ENCODE measurements around the gene SLC6A5.
"Not testable (repeated sequence)": the region's sequence is repeated elsewhere in the genome, so short reads cannot be mapped to it uniquely, and the experiment has no call there.

The SLC6A5 gene

GRCh38 chr11:20599221-20600019 is at the start of gene SLC6A5:
TSS of gene SLC6A5 (plus strand) at chr11:20599608. CDS start at chr11:20599673, 65 bp downstream.
- peak; percentile 26 for DNase-seq

- no peak for DNase-seq
Observed at GRCh38 chr11:20551096-20551495, 48.3 kb upstream of the SLC6A5 start.

DNA sequence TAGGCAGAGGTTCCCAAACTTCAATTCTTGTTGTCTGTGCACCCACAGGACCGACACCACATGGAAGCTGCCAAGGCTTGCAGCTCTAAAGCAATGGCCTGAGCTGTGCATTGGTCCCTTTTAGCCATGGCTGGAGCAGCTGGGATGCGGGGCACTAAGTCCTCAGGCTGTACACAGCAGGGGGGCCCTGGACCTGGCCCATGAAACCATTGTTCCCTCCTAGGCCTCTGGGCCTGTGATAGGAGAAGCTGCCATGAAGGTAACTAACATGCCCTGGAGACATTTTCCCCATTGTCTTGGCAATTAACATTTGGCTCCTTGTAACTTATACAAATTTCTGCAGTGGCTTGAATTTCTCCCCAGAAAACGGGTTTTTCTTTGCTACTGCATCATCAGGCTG is 43.6 kb upstream of the SLC6A5 start:
- DNase-seq: no peak

DNA sequence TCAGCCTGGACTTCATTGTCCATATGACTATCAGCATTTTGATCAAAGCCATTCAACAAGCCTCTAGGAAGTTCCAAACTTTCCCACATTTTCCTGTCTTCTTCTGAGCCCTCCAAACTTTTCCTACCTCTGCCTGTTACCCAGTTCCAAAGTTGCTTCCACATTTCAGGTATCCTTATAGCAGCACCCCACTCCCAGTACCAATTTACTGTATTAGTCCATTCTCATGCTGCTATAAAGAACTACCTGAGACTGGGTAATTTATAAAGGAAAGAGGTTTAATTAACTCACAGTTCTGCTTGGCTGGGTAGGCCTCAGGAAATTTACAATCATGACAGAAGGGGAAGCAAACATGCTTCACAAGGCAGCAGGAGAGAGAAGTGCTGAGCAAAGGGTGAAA is 43.0 kb upstream of the SLC6A5 start:
- not testable (repeated sequence) for DNase-seq

DNA sequence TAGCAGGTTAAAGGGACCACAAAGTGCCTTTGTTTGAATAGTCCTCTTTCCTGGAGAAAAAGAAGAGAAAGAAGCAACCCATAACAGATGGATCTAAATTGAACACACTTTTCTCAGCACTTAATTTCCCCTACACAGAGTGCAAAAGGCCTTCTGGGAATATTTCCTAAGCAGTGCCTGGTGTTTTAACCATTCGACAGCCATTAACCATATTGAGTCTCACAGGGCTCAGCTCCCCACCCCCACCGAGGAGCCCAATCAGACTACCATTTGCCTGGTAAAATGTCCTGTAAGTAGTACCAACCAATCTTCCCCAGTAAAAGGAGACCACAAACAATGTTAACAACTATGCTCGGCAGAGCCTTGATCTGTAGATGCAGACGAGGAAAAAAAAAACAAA is 40.7 kb upstream of the SLC6A5 start:
- DNase-seq: no peak

DNA sequence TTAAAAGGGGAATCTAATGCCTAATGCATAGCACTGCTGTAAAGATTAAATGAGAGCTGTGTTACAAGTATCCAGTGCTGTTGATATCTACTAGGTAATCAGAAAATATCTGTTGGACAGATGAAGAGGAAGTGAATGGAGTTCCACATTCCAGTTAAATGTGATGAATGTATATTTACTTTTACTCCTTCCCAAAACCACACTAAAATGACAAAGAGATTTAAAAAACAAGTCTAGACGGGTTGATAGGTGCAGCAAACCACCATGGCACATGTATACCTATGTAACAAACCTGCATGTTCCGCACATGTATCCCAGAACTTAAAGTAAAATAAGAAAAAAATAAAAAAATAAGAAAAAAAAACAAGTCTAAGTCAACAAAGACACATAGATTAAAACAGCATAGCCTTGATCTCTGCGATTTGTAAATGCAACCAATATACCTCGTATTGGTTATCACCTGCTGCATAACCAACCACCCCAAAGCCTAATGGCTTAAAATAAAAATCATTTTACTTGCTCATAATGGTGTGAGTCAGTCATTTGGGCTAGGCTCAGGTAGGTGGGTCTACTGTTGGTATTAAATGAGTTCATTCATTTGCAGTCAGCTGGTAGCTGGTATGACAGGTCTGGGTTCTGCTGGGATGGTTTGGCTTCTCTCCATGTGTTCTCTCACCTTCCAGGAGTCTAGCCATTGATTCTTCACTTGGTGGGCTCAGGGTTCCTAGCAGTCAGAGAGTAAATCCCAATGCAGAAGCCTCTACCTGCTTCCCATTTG is 39.7 kb upstream of the SLC6A5 start:
- no peak for DNase-seq

DNA sequence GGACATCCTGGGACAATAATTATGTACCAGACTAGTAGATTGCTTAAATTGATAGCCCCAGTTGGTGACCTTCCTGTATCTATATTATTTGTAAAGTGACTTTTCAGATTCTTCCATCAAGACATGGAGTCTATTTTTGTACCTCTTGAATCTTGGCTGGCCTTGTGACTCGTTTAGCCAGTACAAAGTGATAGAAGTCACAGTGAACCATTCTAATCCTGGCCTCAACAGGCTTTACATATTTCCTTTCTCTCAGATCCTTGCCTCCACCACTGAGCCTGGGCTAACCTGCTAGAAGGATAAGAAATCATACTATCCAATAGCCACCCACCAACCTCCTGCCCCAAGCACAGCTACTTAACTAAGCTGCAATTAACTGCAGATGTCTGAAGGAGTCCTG is 37.5 kb upstream of the SLC6A5 start:
- DNase-seq: no peak

DNA sequence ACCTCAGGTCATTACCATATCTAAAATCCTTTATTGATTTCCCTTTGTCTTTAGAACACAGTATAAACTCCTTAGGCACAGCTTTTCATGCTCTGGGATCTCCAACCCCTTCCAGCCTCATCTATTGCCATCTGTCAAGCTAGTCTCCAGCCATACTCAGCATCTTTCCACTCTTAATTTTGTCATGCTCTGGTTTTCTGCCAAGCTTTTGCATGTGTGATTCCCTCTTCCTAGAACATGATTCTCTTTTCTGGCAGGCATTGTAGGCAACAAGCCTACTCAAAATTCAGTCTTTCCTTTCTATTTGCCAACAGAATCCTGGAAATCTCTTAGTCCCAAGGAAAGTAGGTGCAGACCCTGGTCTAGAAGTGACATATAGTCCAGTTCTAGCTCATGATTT is 35.5 kb upstream of the SLC6A5 start:
- no peak for DNase-seq

DNA sequence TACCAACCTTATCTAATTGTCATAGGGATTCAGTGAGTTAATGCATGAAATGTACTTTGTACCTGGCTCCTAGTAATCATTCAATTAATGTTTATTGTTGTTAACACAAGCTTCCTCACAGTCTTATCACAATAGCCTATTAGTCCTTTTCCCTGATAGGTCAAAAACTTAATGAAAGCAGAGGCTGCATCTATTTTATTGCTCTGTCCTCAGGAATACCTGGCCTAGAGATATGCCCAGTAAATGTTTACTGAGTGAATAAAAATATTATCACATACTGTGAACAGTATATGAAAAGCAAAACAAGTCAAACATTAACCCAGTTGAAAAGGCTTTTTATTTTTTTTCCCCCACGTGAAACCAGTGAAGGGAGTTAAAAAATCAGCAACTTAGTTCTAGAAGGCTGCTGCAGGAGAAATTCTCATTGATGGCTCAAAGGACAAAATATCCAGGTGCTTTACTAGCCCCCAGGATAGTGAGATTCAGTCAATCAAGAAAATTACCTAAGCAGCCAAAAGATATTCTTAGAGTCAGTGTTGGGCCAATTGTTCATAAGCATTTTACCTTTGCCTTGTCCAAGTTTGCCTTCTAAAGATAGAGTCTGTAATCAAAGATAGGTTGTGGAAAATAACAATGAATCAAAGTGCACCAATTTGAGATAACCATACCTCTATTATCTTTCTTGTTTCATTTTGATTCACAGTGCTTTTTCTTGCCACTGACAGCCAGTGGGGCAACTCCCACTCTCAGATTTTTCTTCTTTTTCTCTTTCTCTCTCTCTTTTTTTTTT is 34.4 kb upstream of the SLC6A5 start:
- no peak for DNase-seq

DNA sequence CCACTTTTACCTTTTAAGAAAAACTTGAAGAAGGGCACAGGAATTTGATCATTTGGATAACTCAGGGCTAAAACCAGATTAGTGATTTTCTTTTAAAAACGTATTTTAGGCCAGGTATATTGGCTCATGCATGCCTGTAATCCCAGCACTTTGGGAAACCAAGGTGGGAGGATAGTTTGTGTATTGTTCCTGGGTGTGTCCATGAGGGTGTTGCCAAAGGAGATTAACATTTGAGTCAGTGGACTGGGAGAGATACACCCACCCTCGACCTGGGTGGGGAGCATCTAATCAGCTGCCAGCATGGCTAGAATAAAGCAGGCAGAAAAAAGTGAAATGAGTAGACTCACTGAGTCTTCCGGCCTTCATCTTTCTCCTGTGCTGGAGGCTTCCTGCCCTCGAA is 33.3 kb upstream of the SLC6A5 start:
- DNase-seq: not testable (repeated sequence)

DNA sequence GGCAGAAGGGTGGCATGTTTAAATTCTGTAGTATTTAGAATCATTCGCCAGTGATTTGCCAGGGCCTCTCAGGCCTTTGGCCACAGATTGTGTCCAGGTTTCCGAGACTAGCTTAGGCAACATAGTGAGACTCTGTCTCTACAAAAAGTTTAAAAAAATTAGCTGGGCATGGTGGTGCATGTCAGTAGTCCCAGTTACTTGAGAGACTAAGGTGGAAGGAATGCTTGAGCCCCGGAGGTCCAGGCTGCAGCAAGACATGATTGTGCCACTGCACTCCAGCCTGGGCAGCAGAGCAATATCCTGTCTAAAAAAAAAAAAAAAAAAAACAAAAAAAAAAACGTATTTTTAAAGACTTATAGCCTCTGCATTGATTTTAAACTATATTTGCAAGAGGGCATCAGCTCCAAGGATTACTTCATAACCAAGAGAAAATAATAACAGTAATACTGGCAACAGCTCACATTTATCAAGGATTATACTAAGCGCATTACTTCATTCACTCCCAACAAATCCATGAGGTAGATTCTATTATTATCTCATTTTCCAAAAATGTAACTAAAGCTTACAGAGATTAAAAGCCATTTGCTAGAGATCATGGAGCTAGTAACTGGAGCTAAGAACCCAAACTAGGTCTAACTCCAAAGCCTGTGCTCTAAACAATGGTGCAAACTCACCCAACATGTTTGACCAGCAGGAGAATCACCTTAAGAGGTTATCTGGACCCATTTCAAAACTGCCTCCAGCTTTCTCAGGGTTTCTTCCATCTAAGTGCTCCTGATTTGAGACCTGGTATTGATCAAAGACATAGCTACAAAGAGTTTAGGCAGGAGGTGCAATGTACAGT is 32.6 kb upstream of the SLC6A5 start:
- no peak for DNase-seq

DNA sequence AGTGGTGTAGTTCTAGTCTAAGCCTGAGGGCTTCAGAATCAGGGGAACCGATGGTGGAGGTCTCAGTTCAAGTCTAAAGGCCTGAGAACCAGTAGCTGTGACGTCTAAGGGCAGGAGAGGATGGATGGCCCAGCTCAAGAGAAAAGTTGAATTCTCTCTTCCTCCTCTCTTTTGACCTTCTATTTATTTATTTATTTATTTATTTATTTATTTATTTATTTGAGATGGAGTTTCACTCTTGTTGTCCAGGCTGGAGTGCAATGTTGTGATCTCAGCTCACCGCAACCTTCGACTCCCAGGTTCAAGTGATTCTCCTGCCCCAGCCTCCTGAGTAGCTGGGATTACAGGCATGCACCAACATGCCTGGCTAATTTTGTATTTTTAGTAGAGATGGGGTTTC is 19.7 kb upstream of the SLC6A5 start:
- not testable (repeated sequence) for DNase-seq

DNA sequence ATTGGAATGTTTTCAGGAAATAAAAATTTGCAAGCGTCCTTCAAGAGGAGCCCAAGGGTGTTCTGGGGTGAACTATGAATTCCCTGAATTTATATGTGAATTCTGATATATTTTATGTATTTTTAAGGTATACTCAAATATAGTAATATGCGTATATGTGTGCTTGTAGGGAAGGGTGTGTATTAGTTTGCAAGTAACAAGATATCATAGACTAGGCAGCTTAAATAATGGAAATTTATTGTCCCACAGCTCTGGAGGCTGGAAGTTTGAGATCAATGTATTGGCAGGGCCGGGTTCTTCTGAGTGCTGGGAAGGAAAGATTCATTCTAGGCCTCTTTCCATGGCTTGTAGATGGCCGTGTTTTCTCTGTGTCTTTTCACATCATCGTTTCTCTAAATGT is 16.2 kb upstream of the SLC6A5 start:
- no peak for DNase-seq

DNA sequence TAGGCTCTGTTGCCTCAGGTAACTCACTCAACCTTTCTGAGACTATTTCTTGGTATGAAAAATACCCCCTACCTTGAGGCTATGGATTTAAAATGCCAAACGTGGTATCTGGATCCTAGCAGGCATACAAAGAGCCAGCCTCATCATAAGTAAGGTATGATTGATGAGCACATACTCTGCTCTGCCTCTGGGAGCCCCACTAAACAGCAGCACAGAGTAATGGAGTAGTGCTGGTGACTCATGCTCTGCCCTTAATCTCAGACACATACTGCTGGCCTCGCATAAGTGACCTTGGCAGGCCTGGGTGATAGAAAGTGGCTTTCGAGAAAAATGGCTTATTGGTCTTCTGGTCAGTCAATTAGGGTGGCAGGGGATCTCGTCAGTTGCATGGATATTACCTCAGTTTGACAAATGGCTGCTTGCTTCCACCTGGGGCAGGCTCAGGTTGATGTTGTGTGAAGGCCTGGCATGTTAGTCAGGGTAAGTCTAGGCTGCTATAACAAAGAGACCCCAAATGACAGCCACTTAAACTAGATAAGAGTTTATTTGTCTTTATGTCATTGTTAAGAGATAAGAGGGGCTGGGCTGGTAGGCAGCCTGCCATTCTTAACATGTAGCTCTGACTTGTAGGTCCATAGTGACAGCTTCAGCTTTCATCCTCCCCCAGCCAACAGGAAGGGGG is 15.2 kb upstream of the SLC6A5 start:
- DNase-seq: peak; percentile 8

DNA sequence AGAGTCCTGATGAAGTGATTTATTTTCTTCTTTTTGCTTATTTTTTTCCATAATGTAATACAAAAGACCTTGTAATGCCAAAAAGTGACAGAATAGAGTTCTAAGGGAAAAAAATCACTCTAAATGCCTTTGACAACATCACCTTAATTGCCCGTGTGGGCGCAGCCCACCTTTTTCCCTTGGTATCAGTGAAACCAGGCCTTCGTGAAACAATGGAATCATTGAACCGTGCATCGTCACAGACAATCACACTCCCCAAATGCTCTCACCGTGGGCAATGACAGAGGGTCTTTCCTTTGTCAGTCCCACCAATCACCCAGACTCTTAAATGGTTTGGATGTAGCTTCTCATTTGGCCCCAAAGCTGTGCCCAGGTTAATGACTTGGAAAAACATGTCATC is 9.6 kb upstream of the SLC6A5 start:
- DNase-seq: no peak

- no peak for DNase-seq
Observed at GRCh38 chr11:20590381-20590780, 9.0 kb upstream of the SLC6A5 start.

DNA sequence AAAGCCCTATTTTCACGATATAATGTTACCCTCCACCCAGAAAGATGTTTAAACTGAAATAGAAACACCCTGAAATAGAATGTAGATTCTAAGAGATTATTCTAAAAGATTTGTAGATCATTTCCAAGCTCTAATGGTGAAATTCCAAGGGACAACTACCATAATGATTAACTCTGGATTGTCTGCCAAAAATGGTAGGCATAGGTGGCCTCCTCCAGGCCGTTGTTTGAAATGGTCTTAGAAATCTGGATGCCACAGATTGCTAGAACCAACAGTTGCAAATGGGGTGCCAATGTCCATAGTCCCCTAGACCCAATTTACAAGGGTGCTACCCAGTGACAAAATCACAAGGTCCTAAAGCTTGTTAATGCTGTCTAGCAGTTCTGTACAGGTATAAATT is 6.7 kb upstream of the SLC6A5 start:
- no peak for DNase-seq

DNA sequence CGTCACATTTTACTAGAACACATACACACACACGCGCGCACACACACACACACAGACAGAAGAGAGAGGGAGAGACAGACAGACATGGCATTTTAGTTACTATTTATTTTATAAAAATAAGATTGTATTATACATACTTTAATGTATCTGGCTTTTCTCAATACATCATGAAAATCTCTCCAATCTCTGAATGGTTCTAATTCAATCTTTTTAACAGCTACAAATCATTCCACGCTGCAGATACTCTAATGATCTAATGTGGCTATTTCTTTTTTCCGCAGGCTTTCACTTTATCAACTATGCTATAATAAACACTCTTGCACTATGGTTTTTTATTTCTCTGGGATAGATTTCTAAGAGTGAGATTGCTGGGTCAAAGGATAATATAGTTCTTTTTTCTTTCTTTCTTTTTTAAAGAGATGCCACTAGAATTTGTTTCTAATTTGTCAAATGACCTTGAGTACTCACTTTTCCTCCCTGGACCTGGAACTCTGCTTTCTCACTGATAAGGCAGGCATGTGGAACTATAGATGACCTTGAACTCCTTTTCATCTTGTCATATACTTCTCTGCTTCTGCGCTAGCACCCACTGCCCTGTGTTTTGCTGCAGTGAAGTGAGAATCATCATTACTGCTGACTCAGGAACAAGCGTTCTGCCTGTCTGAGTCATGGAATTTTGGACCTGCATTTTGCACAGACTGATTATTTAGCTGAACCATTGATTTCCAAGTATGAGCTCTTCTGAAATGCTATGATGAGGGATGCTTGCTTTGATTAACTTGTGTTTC is 4.9 kb upstream of the SLC6A5 start:
- DNase-seq: no peak

DNA sequence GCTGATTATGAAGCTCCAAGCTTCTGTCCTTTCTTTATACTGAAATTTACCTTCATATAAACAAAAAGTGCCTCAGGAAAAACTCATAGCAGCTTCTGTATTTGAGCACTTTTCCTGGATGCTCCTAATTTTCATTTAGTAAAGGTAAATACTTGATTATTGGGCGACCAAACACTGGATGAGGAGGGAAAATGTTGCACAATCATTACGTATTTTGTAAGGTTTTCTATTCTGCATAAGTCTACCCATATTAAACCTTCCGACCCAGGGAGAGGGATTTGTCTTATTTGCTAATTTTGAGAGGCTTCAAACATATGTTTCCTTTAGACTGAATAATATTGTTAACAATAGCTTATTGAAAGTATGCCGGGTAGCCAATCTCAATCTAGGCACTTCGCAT is 4.3 kb upstream of the SLC6A5 start:
- DNase-seq: no peak

DNA sequence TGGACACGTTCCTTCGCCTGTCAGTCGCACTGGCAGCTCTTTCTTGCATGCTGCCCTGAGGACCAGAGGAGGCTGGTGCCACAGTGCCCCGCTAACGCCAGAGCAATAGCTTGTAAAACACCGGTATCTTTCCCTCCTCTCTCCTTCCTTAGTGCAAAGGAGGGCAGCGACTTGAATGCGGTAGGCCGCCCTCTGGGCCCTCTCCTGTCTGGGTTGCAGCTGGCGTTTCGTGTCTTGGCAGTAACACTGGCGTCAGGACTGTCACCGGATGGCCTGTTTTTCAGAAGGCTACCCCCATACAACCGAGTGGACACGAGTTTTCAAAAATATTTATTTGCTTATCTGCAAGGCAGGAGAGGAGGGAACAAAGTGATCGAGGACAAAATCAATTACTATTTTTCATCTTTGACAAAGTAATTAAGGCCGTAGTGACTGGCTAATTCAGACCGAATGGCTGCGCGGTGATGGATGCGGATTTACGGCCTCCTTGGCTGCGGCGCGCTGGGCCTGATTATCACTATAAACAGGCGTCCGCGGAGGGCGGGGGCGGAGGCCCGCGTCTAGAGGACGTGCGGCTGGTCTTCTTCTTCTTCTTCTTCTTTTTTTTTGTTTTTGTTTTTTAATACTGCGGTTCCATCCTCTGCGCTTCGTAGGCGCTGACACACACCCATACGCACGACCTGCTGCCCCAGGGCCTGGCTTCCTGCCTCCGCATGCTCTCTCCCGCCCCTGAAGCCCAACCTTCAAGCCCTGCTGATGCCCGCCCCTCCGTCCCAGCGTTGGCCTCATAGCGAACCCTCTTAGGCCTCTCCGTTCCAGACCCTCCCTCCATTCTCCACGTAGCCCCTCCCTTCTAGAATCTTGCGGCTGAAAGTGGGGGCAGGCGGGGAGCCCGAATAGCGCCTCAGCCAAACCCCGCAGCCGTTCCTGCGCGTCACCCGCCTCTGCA is 2.9 kb upstream of the SLC6A5 start:
- no peak for DNase-seq

Data from EL (cell line).